IMR-90 (cell line): ENCODE results near the gene ADRA2B. TPM values are rescaled to one million over a fixed set of nuclear protein-coding genes. Genes with fewer than 3 reads are reported as not detected.

Source experiments
- ATAC-seq: fragments of 200-7000 bp; cut with Tn5 transposase; 2 replicates; pipeline ENCODE4 v1.9.1; 2020; ENCODE audit warnings: low read depth, mild to moderate bottlenecking, moderate library complexity
- BruUV-seq: library from RNA; stranded (reverse); fragments of 400-500 nt; replicated peaks from 2 replicates; lab custom pipeline; 2021; lab: Mats Ljungman, UMichigan
- CTCF ChIA-PET: fragments of 300-600 bp; formaldehyde crosslinking; extraction: SDS; loops from one replicate; lab custom pipeline; 2021; ENCODE audit warnings: antibody characterized with exemption; lab: Yijun Ruan, JAX
- POLR2A ChIA-PET: fragments of 300-600 bp; sonication (Branson Sonifier 250); formaldehyde crosslinking; loops from one replicate; lab custom pipeline; 2022; ENCODE audit warnings: antibody characterized with exemption; ENCODE audit not compliant: unreplicated experiment; lab: Charles Lee
- DNase-seq: peaks from one replicate; pipeline ENCODE4 v3.0.0; 2013
- H2AFZ ChIP-seq: replicated peaks from 2 replicates; pipeline ENCODE3; 2013; ENCODE audit warnings: low read length, mild to moderate bottlenecking; ENCODE audit not compliant: poor library complexity
- H2AK5ac ChIP-seq: 2 replicates; pipeline ENCODE4 v1.6.1; 2013; ENCODE audit warnings: low read depth, low read length, inconsistent platforms
- H2AK9ac ChIP-seq: replicated peaks from 2 replicates; pipeline ENCODE3; 2013; ENCODE audit warnings: mild to moderate bottlenecking, low read depth, low read length, moderate library complexity; ENCODE audit not compliant: poor library complexity
- H2BK120ac ChIP-seq: 2 replicates; pipeline ENCODE4 v1.6.1; 2013; ENCODE audit warnings: low read depth, low read length, inconsistent platforms
- H2BK15ac ChIP-seq: 3 replicates; pipeline ENCODE4 v1.6.1; 2013; ENCODE audit warnings: low read depth, low read length, inconsistent platforms
- H2BK20ac ChIP-seq: 2 replicates; pipeline ENCODE4 v1.6.1; 2013; ENCODE audit warnings: low read depth, mild to moderate bottlenecking, inconsistent platforms, low read length, moderate library complexity
- H2BK5ac ChIP-seq: 2 replicates; pipeline ENCODE4 v1.6.1; 2013; ENCODE audit warnings: mild to moderate bottlenecking, low read depth, low read length, inconsistent platforms; ENCODE audit not compliant: poor library complexity, severe bottlenecking
- H3K14ac ChIP-seq: replicated peaks from 2 replicates; pipeline ENCODE4 v1.6.1; 2013; ENCODE audit warnings: low read depth, low read length, inconsistent platforms
- H3K18ac ChIP-seq: 2 replicates; pipeline ENCODE4 v1.6.1; 2013; ENCODE audit warnings: low read depth, low read length, control low read depth
- H3K23ac ChIP-seq: 2 replicates; pipeline ENCODE4 v1.6.1; 2013; ENCODE audit warnings: low read depth, low read length, inconsistent platforms
- H3K27ac ChIP-seq: 2 replicates; pipeline ENCODE4 v1.5.1; 2013; ENCODE audit warnings: mild to moderate bottlenecking, control low read depth, low read length; ENCODE audit not compliant: insufficient read depth
- H3K27me3 ChIP-seq: 2 replicates; pipeline ENCODE4 v1.6.1; 2013; ENCODE audit warnings: low read length; ENCODE audit not compliant: control insufficient read depth, insufficient read depth
- H3K36me3 ChIP-seq: 2 replicates; pipeline ENCODE4 v1.6.1; 2013; ENCODE audit warnings: low read length, mixed read lengths; ENCODE audit not compliant: control insufficient read depth, insufficient read depth
- H3K4ac ChIP-seq: 2 replicates; pipeline ENCODE4 v1.6.1; 2013; ENCODE audit warnings: low read depth, low read length, inconsistent platforms
- H3K4me1 ChIP-seq: 2 replicates; pipeline ENCODE4 v1.6.1; 2013; ENCODE audit warnings: low read length, mixed read lengths; ENCODE audit not compliant: control insufficient read depth, insufficient read depth
- H3K4me2 ChIP-seq: 2 replicates; pipeline ENCODE4 v1.6.1; 2013; ENCODE audit warnings: low read depth, mild to moderate bottlenecking, control low read depth, low read length, moderate library complexity
- H3K4me3 ChIP-seq: 2 replicates; pipeline ENCODE4 v1.5.1; 2013; ENCODE audit warnings: low read depth, mild to moderate bottlenecking, control low read depth, low read length, moderate library complexity; ENCODE audit not compliant: insufficient read depth
- H3K56ac ChIP-seq: 2 replicates; pipeline ENCODE4 v1.6.1; 2013; ENCODE audit warnings: low read length, inconsistent platforms; ENCODE audit not compliant: insufficient read depth; ENCODE audit errors: extremely low read depth
- H3K79me1 ChIP-seq, 2 experiments: 2 replicates each; pipeline ENCODE4 v1.6.1; 2013; ENCODE audit warnings: low read length in 2 of 2, inconsistent platforms in 1 of 2, low read depth in 1 of 2
- H3K9ac ChIP-seq: 2 replicates; pipeline ENCODE4 v1.6.1; 2013; ENCODE audit warnings: low read depth, low read length, control low read depth
- H3K9me1 ChIP-seq: 2 replicates; pipeline ENCODE4 v1.6.1; 2013; ENCODE audit warnings: low read length, inconsistent platforms; ENCODE audit not compliant: insufficient read depth
- H3K9me3 ChIP-seq: 2 replicates; pipeline ENCODE4 v1.6.1; 2013; ENCODE audit warnings: low read length; ENCODE audit not compliant: control insufficient read depth, insufficient read depth
- H4K20me1 ChIP-seq: 2 replicates; pipeline ENCODE4 v1.6.1; 2013; ENCODE audit warnings: low read length, inconsistent platforms; ENCODE audit not compliant: insufficient read depth
- H4K5ac ChIP-seq: 2 replicates; pipeline ENCODE4 v1.6.1; 2013; ENCODE audit warnings: mild to moderate bottlenecking, low read depth, low read length, control low read depth
- H4K8ac ChIP-seq, 2 experiments: 2 replicates each; pipeline ENCODE4 v1.6.1; 2013; ENCODE audit warnings: low read depth in 2 of 2, low read length in 2 of 2, control low read depth in 1 of 2, inconsistent platforms in 1 of 2
- H4K91ac ChIP-seq: 2 replicates; pipeline ENCODE4 v1.6.1; 2013; ENCODE audit warnings: low read depth, low read length, inconsistent platforms; ENCODE audit not compliant: insufficient read depth
- BHLHE40 ChIP-seq: fragments of 150-350 bp; IDR thresholded peaks from 2 replicates; pipeline ENCODE4 v1.6.1; 2016; ENCODE audit warnings: mild to moderate bottlenecking, low read depth, low read length
- CEBPB ChIP-seq: IDR thresholded peaks from 2 replicates; pipeline ENCODE4 v1.6.1; 2012; ENCODE audit warnings: low read depth, low read length, improper control_type of control experiment
- CHD1 ChIP-seq: IDR thresholded peaks from 2 replicates; pipeline ENCODE4 v1.6.1; 2012; ENCODE audit warnings: low read depth, low read length, improper control_type of control experiment
- CTCF ChIP-seq: conservative IDR thresholded peaks from 2 replicates; pipeline ENCODE4 v1.5.1; 2012; ENCODE audit warnings: mild to moderate bottlenecking, low read depth, low read length, improper control_type of control experiment
- ELK1 ChIP-seq: fragments of 150-350 bp; IDR thresholded peaks from 2 replicates; pipeline ENCODE4 v1.6.1; 2016; ENCODE audit warnings: low read depth, mild to moderate bottlenecking, low read length, moderate library complexity, borderline replicate concordance
- FOS ChIP-seq: fragments of 150-350 bp; IDR thresholded peaks from 2 replicates; pipeline ENCODE4 v1.6.1; 2016; ENCODE audit warnings: low read depth, low read length
- MAFK ChIP-seq: IDR thresholded peaks from 2 replicates; pipeline ENCODE4 v1.6.1; 2012; ENCODE audit warnings: low read depth, low read length, improper control_type of control experiment
- MAZ ChIP-seq: IDR thresholded peaks from 2 replicates; pipeline ENCODE4 v1.6.1; 2012; ENCODE audit warnings: low read depth, mild to moderate bottlenecking, low read length, improper control_type of control experiment, moderate library complexity, borderline replicate concordance
- MXI1 ChIP-seq: IDR thresholded peaks from 2 replicates; pipeline ENCODE4 v1.6.1; 2012; ENCODE audit warnings: low read depth, mild to moderate bottlenecking, low read length, moderate library complexity, borderline replicate concordance
- NFE2L2 ChIP-seq: fragments of 150-350 bp; IDR thresholded peaks from 2 replicates; pipeline ENCODE4 v1.6.1; 2016; ENCODE audit warnings: low read depth, mild to moderate bottlenecking, low read length
- POLR2A ChIP-seq: IDR thresholded peaks from 2 replicates; pipeline ENCODE4 v1.6.1; 2012; ENCODE audit warnings: mild to moderate bottlenecking, low read depth, low read length
- RAD21 ChIP-seq: IDR thresholded peaks from 2 replicates; pipeline ENCODE4 v1.6.1; 2012; ENCODE audit warnings: low read length, improper control_type of control experiment
- RCOR1 ChIP-seq: IDR thresholded peaks from 2 replicates; pipeline ENCODE4 v1.6.1; 2012; ENCODE audit warnings: mild to moderate bottlenecking, low read length, improper control_type of control experiment; ENCODE audit not compliant: insufficient replicate concordance
- RFX5 ChIP-seq: IDR thresholded peaks from 2 replicates; pipeline ENCODE4 v1.8.0; 2012; ENCODE audit warnings: low read depth, mild to moderate bottlenecking, low read length, moderate library complexity
- SMC3 ChIP-seq: fragments of 150-350 bp; IDR thresholded peaks from 2 replicates; pipeline ENCODE4 v1.6.1; 2016; ENCODE audit warnings: low read depth, mild to moderate bottlenecking, antibody characterized with exemption, low read length, moderate library complexity
- USF2 ChIP-seq: fragments of 150-350 bp; IDR thresholded peaks from 2 replicates; pipeline ENCODE4 v1.6.1; 2017; ENCODE audit warnings: mild to moderate bottlenecking, antibody characterized with exemption, low read length, low read depth
- WGBS, 2 experiments: methylation state at CpG; one replicate each; pipeline versions ENCODE4 v1.1.5 to v1.1.7; 2013; ENCODE audit warnings: missing lambda C conversion rate in 2 of 2; ENCODE audit not compliant: insufficient read length in 1 of 2; ENCODE audit errors: extremely low coverage in 2 of 2; 5-methylcytosine and 5-hydroxymethylcytosine counted together
- dilution Hi-C: fragments of 300-500 bp; cut with HindIII; formaldehyde crosslinking; loops from one replicate; pipeline ENCODE4 v1.14.3; 2018; ENCODE audit warnings: low sequenced_read_pairs; ENCODE audit not compliant: unreplicated experiment
- in situ Hi-C: fragments of 300-500 bp; cut with MboI; formaldehyde crosslinking; loops from 3 replicates; pipeline ENCODE4 v1.14.3; 2019; ENCODE audit warnings: low sequenced_read_pairs, inconsistent platforms, mixed read lengths
- intact Hi-C: fragments of 100-400 bp; cut with micrococcal nuclease; formaldehyde crosslinking; loops from 2 replicates; pipeline ENCODE4 v1.10.0; 2022
- polyA plus RNA-seq, 3 experiments: library from polyadenylated mRNA; depleted of rRNA; stranded (reverse); fragments of >200 nt; gene quantifications; 2 replicates each; pipeline ENCODE4 v1.2.3, GENCODE V29; 2012; ENCODE audit warnings: low replicate concordance in 1 of 3
- total RNA-seq: library from RNA; depleted of rRNA; stranded (reverse); fragments of >200 nt; gene quantifications from 2 replicates; pipeline ENCODE4 v1.2.3, GENCODE V29; 2012

ADRA2B gene
- total and polyA plus RNA-seq, 2 of the 4 experiments (the other 2 are of a cell fraction), result not detected

GRCh38 chr2:96092573-96092877 is 23.8 kb downstream of the ADRA2B start:
- Histone ChIP-seq H3K27ac (no peak overlapping the region), H3K9me3 (no peaks in the 10 kb centered on the region), H3K18ac (no peak overlapping the region), H3K9me1 (no peaks in the 10 kb centered on the region), H4K5ac (no peak overlapping the region), H2BK5ac (no peak overlapping the region), H2BK15ac (no peak overlapping the region), H4K20me1 (no peaks in the 10 kb centered on the region), H2AFZ (no peak overlapping the region), H2BK120ac (no peak overlapping the region), H3K4me2 (no peak overlapping the region), H2AK9ac (no peak overlapping the region), H4K91ac (no peak overlapping the region), H3K9ac (no peak overlapping the region), H3K56ac (no peak overlapping the region), H3K4ac (no peak overlapping the region), H3K23ac (no peak overlapping the region), H2BK20ac (no peak overlapping the region), H3K14ac (no peak overlapping the region), H3K27me3 (peaks cover 30% of the 10 kb centered on the region), H3K4me1 (no peaks in the 10 kb centered on the region), H3K4me3 (no peak overlapping the region), H4K8ac (no peak overlapping the region), H3K36me3 (no peaks in the 10 kb centered on the region), H2AK5ac (no peak overlapping the region), H3K79me1 (no peaks in the 10 kb centered on the region)
- intact Hi-C loops (no loop called here), dilution Hi-C loops (no loop called here), in situ Hi-C loops (no loop called here)
- no peak for DNase-seq
- no peak for TF ChIP-seq MAZ
- no peak for TF ChIP-seq USF2
- TF ChIP-seq FOS, result no peak
- TF ChIP-seq CEBPB, result no peak
- TF ChIP-seq ELK1, result no peak
- TF ChIP-seq SMC3, result no peak
- no peak for TF ChIP-seq RCOR1
- TF ChIP-seq CTCF, result no peak
- TF ChIP-seq MXI1, result no peak
- no peak for TF ChIP-seq POLR2A
- TF ChIP-seq BHLHE40, result no peak
- TF ChIP-seq RAD21, result no peak
- no peak for TF ChIP-seq RFX5
- no peak for TF ChIP-seq CHD1
- TF ChIP-seq MAFK, result no peak
- TF ChIP-seq NFE2L2, result no peak
- 80% methylated on average over 1 of the region's 4 CpGs; no CpG with 5 or more reads in 1 of the 2 experiments for WGBS, 2 experiments
- no peak for ATAC-seq
- ChIA-PET CTCF (no interaction called here), POLR2A (no interaction called here)
- BruUV-seq, result no TSS peak
